ENCODE results near the gene PPP1R3E.
"Not testable (repeated sequence)": the region's sequence is repeated elsewhere in the genome, so short reads cannot be mapped to it uniquely, and the experiment has no call there.

The PPP1R3E gene, protein sequence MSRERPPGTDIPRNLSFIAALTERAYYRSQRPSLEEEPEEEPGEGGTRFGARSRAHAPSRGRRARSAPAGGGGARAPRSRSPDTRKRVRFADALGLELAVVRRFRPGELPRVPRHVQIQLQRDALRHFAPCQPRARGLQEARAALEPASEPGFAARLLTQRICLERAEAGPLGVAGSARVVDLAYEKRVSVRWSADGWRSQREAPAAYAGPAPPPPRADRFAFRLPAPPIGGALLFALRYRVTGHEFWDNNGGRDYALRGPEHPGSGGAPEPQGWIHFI

DNA sequence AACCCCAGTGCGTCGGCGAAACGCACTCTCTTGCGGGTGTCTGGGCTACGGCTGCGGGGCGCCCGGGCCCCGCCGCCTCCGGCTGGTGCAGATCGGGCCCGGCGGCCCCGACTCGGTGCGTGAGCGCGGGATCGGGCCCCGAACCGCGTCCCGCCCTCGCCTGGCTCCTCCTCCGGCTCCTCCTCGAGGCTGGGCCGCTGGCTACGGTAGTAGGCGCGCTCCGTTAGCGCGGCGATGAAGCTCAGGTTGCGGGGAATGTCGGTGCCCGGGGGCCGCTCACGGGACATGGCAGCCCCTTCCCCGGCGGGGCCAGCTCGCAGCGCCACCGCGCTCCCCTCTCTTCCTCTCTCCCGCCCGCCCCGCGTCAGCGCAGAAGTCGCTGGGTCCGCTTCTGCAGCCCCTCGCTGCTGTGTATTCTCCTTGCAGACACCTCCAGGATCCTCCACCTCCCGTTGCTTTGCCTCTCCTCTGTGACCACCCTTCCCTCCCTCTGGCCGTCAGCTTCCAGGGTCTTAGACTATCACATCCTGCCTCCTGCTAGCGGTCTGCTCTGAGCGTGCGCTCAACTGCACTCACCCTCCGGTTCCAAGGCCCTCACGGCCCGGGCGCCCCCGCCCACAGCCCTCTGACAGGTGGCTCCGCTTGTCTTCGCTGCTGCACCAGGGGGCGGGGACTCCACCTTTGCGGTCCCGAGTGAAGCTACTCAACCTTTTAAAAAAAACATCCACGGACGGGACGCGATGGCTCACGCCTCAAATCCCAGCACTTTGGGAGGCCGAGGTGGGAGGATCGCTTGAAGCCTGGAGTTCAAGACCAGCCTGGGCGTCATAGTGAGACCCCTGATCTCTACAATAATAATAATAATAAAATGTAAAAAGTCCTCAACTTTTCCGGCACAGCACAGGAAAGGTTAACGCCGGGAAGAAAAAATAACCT is at the start of gene PPP1R3E:
Gene PPP1R3E, minus strand, starts transcription at position 570 of the 936 bp plus-strand sequence. Its CDS starts 283 bp downstream, at position 287.
- peak; percentile 86 to 87 for DNase-seq

DNA sequence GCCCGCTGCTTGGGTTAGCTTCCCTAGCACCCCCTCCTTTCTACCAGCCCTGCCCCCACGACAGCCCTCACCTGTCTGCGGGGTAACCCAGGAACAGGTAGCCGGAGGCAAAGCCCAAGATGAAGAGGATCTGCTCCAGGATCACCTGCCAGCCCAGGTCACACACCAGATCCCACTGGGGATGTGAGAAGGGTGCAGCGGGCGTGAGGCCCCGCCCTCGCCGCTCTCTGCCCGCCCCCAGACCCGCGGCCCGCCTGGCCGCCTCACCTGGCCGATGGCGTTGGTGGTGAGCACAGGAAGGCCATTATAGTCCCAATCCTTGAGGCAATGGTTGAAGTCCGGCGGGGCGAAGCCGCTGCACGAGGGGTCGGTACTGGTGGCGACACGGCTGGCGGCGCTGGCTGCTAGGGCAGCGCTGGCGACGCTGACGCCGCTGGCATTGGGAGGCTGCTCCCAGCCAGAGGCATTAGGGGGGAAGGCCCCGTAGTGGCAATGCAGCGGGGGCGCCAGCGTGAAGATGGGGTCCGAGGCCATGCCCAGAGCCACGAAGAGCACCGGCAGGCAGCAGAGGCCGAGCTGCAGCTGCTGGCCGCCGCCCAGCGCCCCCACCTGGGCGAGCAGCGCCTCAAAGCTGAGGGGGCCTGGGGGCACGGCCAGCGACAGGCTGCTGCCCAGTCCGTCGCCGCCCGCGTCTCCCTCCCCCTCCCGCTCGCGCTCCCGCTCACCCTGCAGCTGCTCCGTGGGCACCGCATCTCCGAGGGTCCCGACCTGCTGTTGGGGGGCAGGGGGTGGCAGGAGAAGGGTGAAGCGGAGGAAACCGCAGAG is 49.2 kb upstream of the PPP1R3E start:
- no peak for DNase-seq

DNA sequence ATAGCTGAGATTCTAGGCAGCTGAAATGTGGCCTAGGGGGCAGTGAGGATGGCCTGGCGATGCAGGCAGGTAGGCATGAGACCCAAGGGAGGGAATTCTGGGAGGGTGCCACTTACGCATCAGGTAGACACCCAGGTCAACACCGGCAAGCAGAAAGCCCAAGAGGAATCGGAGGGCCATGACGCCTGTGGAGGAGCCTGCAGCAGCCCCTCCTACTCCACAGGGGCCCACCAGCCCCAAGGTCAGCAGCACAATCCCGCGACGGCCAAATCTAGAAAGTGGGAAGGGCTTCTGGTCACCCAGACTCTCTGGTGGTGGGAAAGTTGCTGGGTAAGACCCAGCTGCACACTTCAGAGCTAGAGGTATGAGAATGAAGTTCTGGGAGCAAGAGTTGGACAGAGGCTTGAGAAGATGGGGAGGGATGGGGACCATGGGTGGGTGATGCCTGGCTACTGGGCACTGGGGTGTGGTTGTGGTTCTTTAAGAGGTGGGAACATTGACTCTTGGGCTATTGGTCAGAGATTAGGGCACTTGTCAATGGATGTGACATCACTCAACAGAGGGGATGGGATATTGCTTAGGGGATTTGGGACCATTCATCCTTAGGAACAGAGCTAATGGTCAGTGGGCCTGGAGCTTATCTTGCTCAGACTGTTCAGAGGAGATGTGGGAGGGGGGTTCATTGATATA is 46.6 kb upstream of the PPP1R3E start:
- DNase-seq = no peak

DNA sequence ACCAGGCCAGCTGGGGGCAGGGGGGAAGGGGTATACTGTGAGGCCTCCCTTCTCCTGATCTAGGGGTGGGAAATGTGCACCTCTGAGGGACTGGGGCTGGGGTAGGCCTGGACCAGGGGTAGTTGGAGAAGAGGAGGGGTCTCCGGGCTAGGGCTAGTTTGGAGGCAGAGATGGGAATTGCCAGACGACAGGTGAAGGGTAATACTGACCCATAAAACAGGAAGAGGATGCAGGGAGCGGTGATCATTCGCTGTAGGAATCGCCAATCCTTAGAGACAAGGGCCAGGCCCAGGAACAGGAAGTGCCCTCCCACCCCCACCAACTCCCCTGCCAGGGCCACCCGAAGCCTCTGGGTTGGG is 45.6 kb upstream of the PPP1R3E start:
- no peak for DNase-seq

DNA sequence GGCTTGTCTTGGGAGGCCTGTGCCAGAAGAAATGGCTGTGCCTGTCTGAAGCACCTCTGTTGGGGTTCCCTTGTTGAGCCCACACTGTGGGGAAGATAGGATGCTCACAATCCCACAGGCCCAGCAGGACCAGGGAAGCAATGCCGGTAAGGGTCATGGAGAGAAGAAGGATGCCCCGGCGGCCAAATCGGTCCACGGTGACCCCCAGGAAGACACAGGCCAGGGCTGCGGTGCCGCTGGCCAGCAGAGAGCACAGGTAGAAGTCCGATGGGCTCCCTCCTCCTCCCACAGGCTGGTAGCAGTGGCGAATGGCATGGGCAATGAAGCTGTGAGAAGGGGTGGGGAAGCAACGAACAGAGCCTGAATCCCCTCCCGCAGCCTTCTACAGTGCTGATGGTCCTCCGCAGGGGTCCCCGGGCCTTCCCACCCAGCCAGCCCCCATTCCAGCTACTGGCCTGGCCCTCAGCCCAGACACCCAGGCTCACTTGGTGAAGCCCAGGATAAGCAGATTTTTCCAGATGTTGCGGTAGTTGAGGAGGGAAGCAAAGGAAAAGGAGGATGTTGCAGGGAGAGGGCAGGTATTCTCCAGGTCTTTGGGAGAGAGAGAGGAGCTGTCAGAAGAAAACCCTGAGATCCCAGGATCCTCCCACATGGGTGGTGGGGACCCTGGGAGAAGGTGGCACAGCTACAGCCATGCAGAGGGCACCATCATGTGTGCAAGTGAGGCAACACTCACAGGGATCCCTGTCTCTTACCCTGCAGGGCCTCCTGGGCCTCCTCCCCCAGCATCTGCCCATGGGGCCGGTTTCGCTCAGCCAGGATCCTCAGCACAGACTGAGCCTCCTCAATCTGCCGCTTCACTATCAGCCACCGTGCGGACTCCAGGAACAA is 45.0 kb upstream of the PPP1R3E start:
- no peak for DNase-seq

DNA sequence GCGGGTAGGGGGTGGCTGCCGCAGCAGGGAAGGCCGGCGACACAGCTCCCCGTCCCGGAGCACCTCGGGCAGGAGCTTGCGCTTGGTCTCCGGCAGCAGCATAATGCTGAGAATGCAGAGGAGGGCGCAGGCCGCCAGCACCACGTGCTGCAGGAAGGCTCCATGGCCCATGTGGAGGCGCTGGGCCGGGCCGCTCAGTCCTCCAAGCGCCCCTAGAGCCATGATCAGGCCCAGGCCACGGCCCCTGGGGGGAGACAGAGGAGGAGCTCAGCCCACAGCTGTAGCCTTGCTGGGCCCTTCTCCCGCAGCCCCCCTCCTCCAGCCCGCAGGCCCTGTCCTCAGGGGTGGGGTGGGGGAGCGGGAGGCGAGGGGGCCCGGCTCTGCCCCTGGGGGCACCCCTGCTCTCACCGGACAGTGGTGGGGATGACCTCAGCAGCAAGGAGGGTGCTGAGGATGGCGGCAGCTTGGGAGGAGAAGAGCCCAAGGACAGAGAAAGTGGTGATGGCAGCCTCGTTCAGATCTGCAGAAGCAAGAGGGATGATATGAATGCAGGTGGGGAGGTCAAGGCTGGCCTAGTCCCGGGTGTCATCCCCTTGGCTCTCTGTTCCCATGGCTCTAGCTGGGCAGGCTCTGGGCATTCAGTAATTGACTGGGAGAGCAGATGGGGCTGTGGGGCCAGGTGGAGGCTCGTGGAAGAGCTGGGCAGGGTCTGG is 44.2 kb upstream of the PPP1R3E start:
- no peak for DNase-seq

DNA sequence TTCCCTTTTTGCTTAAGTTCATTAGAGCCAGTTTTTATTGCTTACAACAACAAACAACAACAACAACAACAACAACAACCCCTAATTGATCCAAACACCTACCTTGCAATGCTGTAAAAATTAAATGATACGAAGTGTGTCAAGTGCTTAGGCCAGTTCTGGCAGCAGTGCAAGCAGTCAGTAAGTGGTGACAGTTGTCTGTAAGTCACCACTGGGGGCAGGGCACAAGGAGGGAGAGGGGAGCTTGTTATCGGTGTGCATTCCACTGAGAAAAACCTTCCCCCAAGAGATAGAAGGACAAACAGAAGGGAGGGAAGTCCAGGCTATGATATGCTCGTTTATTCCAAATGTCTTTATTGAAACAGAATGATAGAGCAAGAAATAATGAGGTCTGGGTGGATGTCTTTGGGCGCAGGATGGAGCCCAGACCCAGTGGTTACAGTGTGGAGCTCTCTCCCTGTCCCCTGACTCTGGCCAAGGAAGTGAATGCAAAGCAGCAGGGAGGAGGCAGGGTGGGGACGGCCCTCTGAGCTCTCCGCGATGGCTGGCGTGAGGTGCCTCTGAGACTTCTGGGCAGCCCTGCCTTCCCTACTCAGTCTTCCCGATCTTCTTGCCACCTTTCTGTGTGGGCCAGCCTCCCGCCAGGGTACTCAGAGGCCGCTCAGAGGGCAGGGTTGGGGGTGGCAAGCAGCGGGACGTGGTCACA is 43.5 kb upstream of the PPP1R3E start:
- DNase-seq = no peak

DNA sequence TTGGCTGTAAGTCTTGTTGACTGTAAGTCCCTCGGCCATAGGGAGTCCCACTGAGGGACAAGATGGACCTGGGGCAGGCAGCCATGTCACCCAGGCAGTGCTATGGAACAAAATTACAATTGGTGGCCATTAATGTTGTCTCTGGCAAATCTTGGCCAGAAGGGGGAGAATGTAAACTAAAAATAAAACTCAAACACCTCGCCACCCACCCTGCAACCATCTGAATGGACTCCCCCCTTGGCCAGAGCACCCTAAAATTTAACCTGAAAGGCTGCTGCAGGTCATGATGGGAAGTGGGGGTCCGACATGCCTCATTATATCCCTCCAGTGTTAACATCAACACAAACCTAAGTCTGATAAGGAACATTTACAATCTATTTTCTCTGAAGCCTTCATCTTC is 41.8 kb upstream of the PPP1R3E start:
- no peak for DNase-seq

DNA sequence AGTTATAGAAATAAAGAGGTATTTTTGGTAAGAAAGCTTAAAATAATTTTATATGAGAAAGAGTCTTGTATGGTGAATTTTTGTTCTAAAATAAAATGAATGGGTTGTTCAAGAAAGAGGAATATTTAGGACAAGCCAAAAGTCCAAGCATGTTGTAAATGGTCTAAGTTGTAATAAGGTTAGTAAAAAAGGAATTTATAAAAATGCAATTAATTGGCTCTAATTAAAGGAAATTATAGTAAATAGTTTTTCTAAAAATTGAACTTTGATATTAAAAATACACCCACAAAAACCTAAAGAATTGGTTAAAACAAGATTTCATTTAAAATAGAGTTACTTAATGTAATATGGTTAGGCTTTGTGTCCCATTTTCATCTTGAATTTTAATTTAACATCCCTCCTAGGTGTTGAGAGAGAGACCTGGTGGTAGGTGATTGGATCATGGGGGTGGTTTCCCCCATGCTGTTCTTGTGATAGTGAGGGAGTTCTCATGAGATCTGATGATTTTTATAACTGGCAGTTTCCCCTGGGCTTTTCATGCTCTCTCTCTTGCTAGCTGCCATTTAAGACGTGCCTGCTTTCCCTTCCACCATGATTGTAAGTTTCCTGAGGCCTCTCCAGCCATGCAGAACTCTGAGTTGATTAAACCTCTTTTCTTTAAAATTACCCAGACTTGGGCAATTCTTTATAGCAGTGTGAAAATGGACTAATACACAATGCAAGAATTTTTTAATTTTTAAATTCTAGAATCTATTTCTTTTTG is 37.0 kb upstream of the PPP1R3E start:
- DNase-seq = no peak

DNA sequence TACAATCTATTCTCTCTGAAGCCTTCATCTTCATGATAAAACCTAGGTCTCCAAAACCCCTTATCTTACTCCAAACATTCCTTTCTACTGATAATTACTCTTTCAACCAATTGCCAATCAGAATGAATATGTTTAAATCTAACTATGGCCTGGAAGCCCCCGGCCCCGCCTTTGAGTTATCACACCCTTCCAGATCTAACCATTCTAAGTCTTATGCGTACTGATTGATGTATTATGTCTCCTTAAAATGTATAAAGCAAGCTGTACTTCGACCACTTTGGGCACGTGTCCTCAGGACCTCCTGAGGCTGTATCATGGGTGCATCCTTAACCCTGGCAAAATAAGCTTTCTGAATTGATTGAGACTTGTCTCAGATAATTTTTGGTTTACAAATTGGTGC is 33.0 kb upstream of the PPP1R3E start:
- DNase-seq = no peak

DNA sequence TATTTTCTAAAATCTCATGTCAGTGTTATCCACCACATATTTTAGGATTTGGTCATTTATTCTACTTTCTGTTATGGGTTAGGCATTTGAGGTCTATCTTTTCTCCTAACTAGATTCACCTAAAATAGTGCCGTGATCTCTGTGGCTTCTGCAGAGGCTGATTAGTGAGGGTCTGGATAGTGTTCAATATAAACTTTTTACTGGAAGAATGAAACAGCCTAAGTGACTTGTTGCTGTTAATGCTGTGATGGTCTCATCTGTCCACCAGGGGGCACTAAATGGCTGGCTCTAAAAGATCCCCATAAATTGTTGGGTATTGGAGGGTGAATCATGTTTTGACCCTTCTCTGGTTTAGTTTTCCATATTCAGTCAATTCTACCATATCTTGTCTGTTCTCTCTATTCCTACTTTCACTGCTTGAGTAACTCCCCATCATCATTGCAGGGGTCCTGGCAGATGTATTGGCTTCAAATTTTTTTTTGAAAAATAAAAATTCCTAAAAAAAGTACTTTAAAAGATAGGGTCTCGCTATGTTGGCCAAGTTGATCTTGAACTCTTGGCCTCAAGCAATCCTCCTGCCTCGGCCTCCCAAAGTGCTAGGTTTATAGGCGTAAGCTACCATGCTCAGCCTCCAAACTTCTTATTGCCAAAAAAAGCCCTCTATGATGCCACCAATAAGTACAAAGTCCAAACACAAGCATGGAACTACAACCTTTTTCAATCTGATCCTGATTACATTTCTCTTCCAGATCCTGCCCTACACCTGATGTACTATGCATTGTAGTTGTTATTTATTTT is 25.5 kb upstream of the PPP1R3E start:
- peak; percentile 57 to 59 for DNase-seq

DNA sequence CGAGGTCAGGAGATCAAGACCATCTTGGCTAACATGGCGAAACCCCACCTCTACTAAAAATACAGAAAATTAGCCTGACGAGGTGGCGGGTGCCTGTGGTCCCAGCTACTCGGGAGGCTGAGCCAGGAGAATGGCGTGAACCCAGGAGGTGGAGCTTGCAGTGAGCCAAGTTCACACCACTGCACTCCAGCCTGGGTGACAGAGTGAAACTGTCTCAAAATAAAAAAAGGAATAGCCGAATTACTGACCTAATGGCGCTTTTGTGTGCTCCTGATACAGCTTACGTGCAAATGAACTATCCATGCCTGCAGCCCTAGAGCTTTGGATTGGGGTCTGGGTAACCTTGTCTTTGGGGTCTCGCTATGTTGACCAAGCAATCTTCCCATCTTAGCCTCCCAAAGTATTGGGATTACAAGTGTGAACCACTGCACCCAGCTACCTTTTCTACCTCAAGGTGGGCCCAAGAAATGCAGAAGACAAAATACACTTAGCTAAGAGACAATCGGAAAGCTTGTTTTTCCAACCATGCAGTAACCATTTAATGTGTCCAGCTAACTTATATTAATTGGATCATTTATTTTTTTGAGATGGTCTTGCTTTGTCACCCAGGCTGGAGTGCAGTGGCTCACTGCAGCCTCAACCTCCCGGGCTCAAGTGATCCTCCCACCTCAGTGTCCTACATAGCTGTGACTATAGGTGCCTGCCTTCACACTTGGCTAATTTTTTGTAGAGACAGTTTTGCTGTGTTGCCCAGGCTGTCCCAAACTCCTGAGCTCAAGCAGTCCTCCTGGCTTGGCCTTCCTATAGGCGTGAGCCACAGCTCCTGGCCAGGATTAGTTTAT is 24.1 kb upstream of the PPP1R3E start:
- DNase-seq = no peak

DNA sequence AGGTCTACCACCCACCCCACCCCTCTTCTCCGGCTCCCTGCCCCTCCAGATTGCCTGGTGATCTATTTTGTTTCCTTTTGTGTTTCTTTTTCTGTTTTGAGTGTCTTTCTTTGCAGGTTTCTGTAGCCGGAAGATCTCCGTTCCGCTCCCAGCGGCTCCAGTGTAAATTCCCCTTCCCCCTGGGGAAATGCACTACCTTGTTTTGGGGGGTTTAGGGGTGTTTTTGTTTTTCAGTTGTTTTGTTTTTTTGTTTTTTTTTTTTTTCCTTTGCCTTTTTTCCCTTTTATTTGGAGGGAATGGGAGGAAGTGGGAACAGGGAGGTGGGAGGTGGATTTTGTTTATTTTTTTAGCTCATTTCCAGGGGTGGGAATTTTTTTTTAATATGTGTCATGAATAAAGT is 23.1 kb upstream of the PPP1R3E start:
- DNase-seq = not testable (repeated sequence)

DNA sequence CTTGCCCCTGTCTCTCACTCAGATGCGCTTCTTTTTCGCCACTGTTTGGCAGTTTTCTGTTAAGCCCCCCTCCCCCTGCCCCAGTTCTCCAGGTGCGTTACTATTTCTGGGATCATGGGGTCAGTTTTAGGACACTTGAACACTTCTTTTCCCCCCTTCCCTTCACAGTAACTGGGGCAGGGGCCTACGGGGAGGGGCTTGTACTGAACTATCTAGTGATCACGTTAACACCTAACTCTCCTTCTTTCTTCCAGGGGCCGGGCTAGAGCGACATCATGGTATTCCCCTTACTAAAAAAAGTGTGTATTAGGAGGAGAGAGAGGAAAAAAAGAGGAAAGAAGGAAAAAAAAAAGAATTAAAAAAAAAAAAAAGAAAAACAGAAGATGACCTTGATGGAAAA is 22.3 kb upstream of the PPP1R3E start:
- no peak for DNase-seq

DNA sequence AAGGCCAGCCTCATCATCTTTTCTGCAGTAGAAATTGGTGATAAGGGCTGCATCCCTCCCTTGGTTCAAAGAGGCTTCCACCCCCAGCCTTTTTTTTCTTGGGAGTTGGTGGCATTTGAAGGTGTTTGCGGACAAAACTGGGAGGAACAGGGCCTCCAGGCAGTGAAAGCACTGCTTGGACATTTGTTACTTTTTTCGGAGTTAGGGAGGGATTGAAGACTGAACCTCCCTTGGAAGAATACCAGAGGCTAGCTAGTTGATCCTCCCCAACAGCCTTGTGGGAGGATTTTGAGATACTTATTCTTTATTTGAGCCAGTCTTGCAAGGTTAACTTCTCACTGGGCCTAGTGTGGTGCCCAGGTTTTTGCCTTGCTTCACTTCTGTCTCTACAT is 21.8 kb upstream of the PPP1R3E start:
- no peak for DNase-seq

DNA sequence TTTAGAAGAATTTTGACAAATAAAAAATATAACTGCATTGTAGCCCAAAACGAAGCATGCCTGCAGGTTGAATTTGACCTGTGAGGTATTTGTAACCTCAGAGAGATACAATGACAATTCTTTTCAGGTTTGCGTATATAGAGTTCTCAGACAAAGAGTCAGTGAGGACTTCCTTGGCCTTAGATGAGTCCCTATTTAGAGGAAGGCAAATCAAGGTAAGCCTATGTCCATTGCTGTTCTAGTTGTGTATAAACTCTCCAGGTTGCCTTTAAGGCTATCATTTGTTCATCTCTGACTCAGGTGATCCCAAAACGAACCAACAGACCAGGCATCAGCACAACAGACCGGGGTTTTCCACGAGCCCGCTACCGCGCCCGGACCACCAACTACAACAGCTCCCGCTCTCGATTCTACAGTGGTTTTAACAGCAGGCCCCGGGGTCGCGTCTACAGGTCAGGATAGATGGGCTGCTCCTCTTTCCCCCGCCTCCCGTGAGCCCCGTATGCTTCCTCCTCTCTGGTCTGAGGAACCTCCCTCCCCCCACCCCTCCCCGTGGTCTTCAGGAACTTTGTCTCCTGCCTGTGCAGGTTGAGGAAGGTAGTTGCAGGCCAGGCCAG is 21.3 kb upstream of the PPP1R3E start:
- DNase-seq = no peak
